Hematopoietic multipotent progenitor cell treated with erythropoietin and hydrocortisone succinate and interleukin-3 and kit ligand, for 4 days (in vitro differentiated cells): ENCODE measurements around the gene PPP2R1A.

Experiments
- DNase-seq: peaks from one replicate; pipeline ENCODE4 v3.0.0-alpha.2; 2015

Gene PPP2R1A

GRCh38 chr19:52206481-52206880 lies 16.6 kb downstream of the PPP2R1A start:
- no peak for DNase-seq

GRCh38 chr19:52211203-52211602 lies 21.4 kb downstream of the PPP2R1A start:
- no peak for DNase-seq

- no peak for DNase-seq
These were observed 22.2 kb downstream of the PPP2R1A start for GRCh38 chr19:52211926-52212571.

GRCh38 chr19:52212572-52213255 lies 22.9 kb downstream of the PPP2R1A start:
- no peak for DNase-seq

GRCh38 chr19:52214241-52214640 lies 24.4 kb downstream of the PPP2R1A start:
- DNase-seq, result no peak

GRCh38 chr19:52216401-52216800 lies 26.5 kb downstream of the PPP2R1A start:
- DNase-seq, result no peak

- no peak for DNase-seq
These were observed 27.7 kb downstream of the PPP2R1A start for GRCh38 chr19:52217576-52217975.

- DNase-seq, result no peak
These were observed 29.8 kb downstream of the PPP2R1A start for GRCh38 chr19:52219611-52220010.

- DNase-seq, result no peak
These were observed 31.2 kb downstream of the PPP2R1A start for GRCh38 chr19:52221031-52221430.

- no peak for DNase-seq
These were observed 32.1 kb downstream of the PPP2R1A start for GRCh38 chr19:52221831-52222375.

- DNase-seq, result no peak
These were observed 34.4 kb downstream of the PPP2R1A start for GRCh38 chr19:52224211-52224610.

GRCh38 chr19:52226652-52227051 lies 36.8 kb downstream of the PPP2R1A start:
- DNase-seq, result no peak

- DNase-seq, result no peak
These were observed 37.5 kb downstream of the PPP2R1A start for GRCh38 chr19:52227196-52227940.

GRCh38 chr19:52227980-52228379 lies 38.1 kb downstream of the PPP2R1A start:
- no peak for DNase-seq

- no peak for DNase-seq
These were observed 39.7 kb downstream of the PPP2R1A start for GRCh38 chr19:52229524-52229923.

- DNase-seq, result no peak
These were observed 40.8 kb downstream of the PPP2R1A start for GRCh38 chr19:52230685-52231084.

GRCh38 chr19:52231154-52231910 lies 41.5 kb downstream of the PPP2R1A start:
- DNase-seq, result no peak

- no peak for DNase-seq
These were observed 44.6 kb downstream of the PPP2R1A start for GRCh38 chr19:52234406-52234805.

GRCh38 chr19:52237197-52237596 lies 47.3 kb downstream of the PPP2R1A start:
- DNase-seq, result no peak

- DNase-seq, result peak; percentile 76
These were observed 48.0 kb downstream of the PPP2R1A start for GRCh38 chr19:52237771-52238400.

GRCh38 chr19:52244021-52244420 lies 54.2 kb downstream of the PPP2R1A start:
- DNase-seq, result no peak

GRCh38 chr19:52248241-52248640 lies 58.4 kb downstream of the PPP2R1A start:
- peak; percentile 77 for DNase-seq
